PFSK-1 (cell line): Measurements from ENCODE around the gene NAPSA.

Experiments used
- POLR2AphosphoS5 ChIP-seq: IDR thresholded peaks from 2 replicates; pipeline ENCODE4 v1.6.1; 2012; ENCODE audit warnings: low read depth, mild to moderate bottlenecking, control low read depth, low read length, moderate library complexity
- REST ChIP-seq, 2 experiments: IDR thresholded peaks; 2 replicates each; pipeline versions ENCODE4 v1.6.1 to v1.8.0; 2011 to 2012; ENCODE audit warnings: low read depth in 2 of 2, low read length in 2 of 2, control low read depth in 1 of 2, inconsistent platforms in 1 of 2, mild to moderate bottlenecking in 1 of 2, moderate library complexity in 1 of 2; ENCODE audit not compliant: insufficient read depth in 1 of 2
- SIN3A ChIP-seq: IDR thresholded peaks from 2 replicates; pipeline ENCODE4 v1.6.1; 2012; ENCODE audit warnings: mild to moderate bottlenecking, low read length, moderate library complexity, borderline replicate concordance; ENCODE audit not compliant: insufficient read depth
- TAF1 ChIP-seq: IDR thresholded peaks from 2 replicates; pipeline ENCODE4 v1.6.1; 2012; ENCODE audit warnings: low read length, control low read depth, borderline replicate concordance; ENCODE audit not compliant: insufficient read depth

GRCh38 chr19:50329146-50329925, 36.1 kb downstream of the NAPSA start, which contains the start of gene KCNC3:
- peak; percentile 48; the same call in 1 of the 2 replicates for TF ChIP-seq POLR2AphosphoS5
- no peak for TF ChIP-seq SIN3A
- TF ChIP-seq TAF1: no peak
- TF ChIP-seq REST (IDR thresholded peaks at IDR 0.05; ENCODE audit: insufficient read depth in 1 of 2, low read depth in 2 of 2, low read length in 2 of 2): no peak
